GM19240 (cell line): ENCODE measurements around the gene TMEM154.

ENCODE experiments used
- DNase-seq: peaks from one replicate; pipeline ENCODE4 v3.0.0; 2011; ENCODE audit warnings: low spot score; ENCODE audit not compliant: insufficient read length

The TMEM154 gene

DNA sequence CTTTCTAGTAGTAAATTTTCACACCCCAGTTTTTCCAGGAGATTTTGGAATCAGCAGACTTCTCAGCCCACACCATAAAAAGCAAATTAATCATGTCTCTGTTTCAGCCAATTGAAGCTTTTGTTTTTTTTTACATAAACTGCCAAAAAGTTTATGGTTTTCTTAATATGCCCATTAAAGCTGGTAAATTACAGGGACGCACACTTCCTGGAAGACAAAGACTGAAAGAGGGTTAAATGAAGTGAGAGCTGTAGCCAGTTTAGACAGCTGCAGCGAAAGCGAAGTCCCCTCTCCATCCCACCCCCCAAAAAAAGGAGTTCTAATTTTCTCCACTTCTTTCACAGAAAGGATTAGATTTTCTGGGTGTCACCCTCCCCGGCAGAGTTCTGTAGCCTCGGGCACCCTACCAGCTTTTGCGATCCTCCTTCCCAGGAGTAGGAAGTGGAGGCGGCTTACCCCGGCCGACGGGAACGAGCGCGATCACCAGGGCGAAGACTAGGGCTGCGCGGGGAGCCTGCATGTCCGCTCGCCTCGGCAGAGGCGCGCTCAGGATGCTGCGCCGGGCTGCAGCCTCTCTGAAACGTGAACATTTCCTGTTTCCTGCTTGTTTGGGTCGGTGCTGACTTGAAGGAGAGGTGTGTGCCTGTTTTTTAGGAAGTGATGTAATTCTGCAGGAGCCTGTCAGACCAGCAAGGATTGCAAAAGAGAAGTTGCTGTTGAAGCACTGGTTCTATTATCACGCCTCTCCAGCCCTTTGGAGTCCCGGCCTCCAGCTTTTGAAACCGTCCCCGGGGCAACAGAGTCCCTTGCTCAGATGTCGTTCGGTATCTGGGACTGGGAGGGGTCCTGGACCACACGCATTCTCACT, at the start of gene TMEM154:
Gene TMEM154, minus strand, starts transcription at position 584 of the 868 bp plus-strand sequence. Its CDS starts 64 bp downstream, at position 520.
- no peak for DNase-seq

DNA sequence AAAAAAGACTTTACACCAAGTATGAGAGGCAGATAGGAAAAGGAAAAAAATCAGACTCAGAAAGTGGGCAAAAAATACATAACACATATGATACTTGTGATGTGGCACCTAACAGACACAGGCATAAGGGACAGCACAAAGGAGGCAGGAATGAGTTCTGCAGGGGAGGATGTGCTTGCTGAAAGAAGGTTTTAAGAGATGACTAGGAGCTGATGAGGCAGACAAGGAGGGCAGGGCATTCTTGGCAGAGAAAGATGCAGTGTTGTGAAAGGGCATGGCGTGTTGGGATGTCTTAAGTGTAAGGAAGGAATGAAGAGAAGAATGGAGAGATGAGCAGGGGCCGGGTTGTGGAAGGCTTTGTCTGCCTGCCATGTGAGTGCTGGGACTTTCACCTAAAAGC, 49.7 kb upstream of the TMEM154 start:
- DNase-seq = no peak

DNA sequence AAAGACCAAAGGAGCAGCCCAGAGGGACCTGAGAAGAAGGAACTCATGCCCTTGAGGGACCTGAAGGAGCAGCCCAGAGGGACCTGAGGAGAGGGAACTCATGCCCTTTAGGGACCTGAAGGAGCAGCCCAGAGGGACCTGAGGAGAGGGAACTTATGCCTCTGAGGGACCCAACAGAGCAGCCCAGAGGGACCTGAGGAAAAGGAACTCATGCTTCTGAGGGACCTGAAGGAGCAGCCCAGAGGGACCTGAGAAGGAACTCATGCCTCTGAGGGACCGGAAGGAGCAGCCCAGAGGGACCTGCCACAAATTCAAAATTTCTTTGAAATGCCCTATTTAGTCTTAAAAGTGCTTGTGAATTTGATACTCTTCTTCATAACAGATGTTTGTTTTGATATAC, 48.5 kb upstream of the TMEM154 start:
- no peak for DNase-seq

DNA sequence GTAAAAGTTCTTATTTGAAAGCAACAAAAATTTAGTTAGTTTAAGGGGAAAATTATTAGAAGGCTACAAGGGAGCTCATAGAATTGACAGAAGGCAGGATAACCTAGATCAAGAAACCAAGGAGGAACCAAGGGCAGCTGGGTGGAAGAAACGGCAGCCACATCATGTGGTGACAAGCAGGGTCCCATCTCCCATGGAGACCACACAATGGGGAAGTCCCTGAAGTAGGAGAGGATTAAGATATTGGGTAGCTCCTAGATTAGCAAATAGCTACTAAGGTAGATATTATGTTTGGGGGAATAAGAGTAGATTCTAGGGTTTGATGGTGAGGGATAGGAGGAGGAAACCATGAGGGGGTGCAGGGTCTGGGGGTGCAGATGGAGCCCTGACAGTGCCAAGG, 48.0 kb upstream of the TMEM154 start:
- DNase-seq = no peak

DNA sequence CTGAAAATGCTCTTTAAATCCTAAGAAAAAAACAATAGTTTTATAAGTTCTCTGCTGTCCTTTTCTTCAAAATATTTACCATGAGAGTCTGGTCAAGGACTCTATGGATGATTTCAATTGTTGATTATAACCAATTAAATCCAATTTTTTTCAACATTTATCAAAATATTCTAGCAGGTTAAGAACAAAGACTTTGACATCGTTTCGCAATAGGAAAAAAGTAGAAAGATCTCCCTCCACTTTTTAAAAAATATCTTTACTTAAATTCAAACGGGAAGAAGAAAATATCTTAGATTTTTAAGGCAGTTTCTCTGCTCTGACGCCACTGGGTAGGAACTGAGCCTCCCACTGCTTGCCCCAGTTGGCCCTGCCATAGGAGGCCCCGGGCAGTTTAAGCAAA, 44.7 kb upstream of the TMEM154 start:
- DNase-seq = no peak

- DNase-seq = no peak
Observed at GRCh38 chr4:152723236-152723635, 43.4 kb upstream of the TMEM154 start.

- DNase-seq = no peak
Observed at GRCh38 chr4:152719801-152720556, 40.2 kb upstream of the TMEM154 start.

- no peak for DNase-seq
Observed at GRCh38 chr4:152719291-152719690, 39.5 kb upstream of the TMEM154 start.

DNA sequence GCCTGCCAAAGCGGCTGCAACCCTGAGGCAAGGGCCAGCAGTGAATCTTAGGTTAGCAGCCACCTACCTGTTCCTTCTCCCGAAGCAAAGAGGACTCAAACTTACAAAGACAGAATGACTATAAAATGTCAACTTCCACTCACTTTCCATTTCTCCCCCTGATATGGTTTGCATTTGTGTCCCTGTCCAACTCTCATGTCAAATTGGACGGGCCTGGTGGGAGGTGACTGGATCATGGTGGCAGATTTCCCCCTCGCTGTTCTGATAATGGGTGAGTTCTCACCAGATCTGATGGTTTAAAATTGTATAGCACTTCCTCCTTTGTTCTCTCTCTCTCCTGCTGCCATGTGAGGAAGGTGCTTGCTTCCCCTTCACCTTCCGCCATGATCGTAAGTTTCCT, 35.3 kb upstream of the TMEM154 start:
- no peak for DNase-seq

DNA sequence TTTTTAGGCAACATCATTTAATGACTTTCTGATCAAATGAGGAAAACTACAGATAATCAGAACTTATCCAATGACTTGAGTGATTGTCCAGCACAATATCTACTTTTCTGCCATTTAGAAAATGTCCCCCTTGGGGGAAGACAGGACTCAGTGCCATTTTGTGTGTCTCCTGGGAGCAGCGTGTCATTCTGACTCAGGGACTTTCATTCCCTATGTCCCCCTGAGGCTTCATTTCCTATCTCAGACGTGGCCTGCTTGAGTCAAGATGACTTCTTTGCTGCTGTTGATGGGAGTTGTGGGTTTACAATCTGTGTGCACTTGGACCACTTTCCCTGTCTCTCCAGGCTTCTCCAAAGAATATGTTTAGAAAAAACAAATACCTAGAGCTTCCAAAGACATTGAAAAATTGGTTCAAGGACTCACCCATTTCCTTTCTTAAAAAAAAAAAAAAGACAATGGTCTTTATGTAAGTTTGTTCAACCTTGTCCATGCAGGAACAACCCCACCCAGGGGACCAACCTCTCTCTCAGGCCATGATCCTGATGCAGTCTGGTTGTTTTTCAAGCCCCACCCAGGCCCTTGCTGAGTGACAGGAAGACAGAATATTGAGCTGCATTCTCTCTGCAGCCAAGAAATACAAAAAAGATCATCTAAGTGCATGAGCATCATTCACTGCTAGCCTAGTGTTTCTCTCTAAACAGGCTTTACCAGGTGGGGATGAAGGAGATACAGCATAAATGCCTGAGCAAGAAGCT, 34.3 kb upstream of the TMEM154 start:
- DNase-seq = no peak

DNA sequence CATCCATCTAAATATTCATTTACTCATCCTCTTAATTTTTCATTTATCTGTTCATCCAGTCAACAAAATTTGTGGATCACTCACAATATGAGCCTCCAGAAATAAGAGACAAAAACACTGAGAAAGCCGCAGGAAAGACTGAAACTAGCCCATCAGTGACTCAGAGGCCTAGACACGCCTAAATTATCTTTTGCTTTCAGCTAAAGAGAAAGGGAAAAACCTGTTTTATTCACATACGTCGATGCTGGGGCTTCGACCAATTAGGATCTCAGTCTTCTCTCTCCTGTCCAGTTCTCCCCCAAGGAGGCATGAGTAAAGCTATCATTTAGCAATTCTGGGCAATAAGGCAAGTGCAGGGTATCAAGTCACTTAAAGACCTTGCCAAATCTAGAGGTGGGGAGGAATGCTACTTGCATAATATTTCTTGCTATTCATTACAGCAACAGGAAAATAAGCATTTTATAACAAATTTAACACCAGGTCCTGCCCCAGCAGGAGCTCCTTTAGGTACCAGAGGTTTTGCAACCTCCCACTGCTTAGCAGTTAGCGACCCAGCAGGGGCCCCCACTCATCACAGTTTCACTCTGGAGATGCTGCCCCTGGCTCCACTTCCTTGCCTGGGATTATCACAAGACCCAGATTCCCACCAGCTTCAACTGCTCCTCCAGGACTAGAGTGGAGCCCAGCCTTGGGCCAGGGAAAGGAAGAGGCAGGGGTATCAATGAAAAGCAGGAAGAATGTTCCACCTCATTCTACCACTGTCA, 30.1 kb upstream of the TMEM154 start:
- DNase-seq = peak; percentile 70

DNA sequence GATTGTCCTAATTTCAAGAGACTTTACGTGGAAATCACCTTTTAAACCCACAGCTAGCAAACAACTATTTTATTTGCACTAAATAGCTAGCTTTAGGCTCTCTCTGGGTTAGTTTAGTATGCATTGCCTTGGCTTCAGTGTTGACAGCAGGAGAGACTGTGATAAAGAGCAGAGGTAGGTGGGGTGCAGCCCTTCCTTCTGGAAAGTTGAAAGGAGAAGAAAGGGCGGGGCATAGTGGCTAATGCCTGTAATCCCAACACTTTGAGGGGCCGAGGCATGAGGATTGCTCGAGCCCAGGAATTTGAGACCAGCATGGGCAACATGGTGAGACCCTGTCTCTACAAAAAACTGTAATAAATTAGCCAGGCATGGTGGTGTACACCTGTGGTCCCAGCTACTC, 29.0 kb upstream of the TMEM154 start:
- DNase-seq = no peak

- DNase-seq = no peak
Observed at GRCh38 chr4:152708361-152708760, 28.6 kb upstream of the TMEM154 start.

DNA sequence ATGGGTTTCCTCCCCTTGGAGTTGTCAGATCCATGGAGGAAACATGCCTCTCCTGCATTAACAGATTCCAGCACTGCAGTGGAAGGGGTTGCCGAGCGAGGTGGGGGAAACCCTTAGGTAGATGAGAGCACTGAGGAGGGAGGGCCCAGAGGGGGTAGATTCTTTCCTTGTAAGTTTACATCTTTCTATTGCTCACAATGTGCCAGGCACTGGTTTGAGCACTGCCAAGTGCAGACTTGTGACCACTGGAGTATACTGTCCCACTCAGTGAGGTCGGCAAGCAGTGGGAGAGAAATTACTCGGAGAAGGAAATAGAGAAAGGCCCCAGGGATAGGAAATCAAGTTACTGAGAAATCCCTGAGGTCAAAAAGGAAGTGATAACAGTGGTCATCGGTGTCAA, 27.8 kb upstream of the TMEM154 start:
- no peak for DNase-seq

- DNase-seq = no peak
Observed at GRCh38 chr4:152705903-152706302, 26.1 kb upstream of the TMEM154 start.

- DNase-seq = no peak
Observed at GRCh38 chr4:152704788-152705187, 25.0 kb upstream of the TMEM154 start.

GRCh38 chr4:152700151-152700550, 20.4 kb upstream of the TMEM154 start:
- no peak for DNase-seq

DNA sequence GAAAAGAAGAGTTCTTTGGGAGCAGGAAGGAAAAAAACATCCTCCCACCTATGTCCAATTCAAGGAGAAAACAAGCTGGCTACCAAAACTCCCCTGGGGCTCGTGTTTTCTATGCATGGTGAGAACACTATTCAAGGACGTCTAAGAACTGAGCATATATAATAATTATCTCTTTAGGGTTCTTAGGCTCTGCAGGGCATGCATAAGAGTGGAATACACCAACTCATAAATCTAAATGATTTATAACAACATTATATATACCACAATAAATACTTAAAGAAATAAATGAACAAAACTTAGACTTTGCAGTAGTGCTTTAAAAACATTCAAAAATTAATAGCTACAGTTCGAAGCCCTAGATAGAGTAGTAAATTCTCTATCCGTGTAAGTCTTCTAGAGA, 19.5 kb upstream of the TMEM154 start:
- no peak for DNase-seq

DNA sequence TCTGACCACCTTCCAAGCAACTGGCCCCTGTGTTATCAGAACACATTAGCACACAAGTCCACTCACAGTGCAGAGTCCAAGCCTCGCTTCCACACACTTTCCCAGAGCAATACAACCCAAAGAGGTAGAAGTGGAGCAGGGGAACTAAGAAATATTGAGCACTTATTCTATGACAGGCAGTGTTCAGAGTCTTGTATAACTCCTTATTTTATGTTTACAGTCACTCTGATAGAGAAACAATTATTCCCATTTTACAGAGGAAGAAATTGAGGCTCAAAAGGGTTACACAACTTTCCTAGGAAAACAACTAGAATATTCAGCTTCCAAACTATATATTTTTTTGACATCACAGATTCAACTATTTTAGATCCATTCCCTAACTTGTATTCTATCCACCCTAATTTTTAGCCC, 18.3 kb upstream of the TMEM154 start:
- DNase-seq = no peak

DNA sequence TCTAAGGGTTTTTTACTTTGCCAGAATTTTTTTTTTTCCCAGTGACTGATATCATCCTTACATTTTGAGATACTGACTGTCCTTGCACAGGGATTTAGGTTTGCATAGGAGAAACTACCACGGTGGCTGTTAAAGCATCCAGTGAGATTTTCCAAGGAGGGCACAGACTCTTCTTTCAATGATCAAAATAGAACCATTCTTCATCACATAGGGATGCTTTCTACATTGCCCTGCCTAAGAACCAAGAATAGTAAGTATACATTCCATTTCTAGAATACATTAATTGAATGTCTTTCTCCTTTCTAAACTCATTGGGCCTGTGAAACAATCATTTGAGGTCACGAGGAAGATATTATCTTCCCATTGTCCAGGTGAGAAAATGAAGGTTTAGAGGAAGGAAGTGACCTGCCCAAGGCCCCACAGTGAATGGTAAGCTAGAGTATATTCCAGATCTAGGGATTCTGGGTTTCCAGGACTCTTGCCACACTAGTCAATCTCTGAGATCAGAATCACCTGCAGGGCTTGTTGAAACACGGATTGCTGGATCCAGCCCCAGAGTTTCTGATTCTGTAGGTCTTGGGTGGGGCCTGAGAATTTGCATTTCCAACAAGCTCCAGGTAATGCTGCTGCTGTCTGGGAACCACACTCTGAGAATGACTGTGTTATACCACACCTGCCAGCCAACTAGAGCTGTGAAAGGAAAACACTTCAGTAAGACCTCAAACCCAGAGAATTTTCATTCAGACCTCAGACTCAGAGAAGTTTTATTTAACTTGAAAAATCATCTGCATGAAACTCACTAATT, 17.7 kb upstream of the TMEM154 start:
- DNase-seq = no peak
